PFSK-1 (cell line): ENCODE results near the gene DEPDC1B.

ENCODE experiments used
- FOXP2 ChIP-seq: optimal IDR thresholded peaks from 2 replicates; pipeline ENCODE3; 2011; ENCODE audit warnings: borderline replicate concordance, control low read depth, inconsistent platforms; ENCODE audit not compliant: insufficient read depth; ENCODE audit errors: extremely low read length, extremely low read depth
- POLR2AphosphoS5 ChIP-seq: IDR thresholded peaks from 2 replicates; pipeline ENCODE4 v1.6.1; 2012; ENCODE audit warnings: low read depth, mild to moderate bottlenecking, control low read depth, low read length, moderate library complexity
- SIN3A ChIP-seq: IDR thresholded peaks from 2 replicates; pipeline ENCODE4 v1.6.1; 2012; ENCODE audit warnings: mild to moderate bottlenecking, low read length, moderate library complexity, borderline replicate concordance; ENCODE audit not compliant: insufficient read depth
- TAF1 ChIP-seq: IDR thresholded peaks from 2 replicates; pipeline ENCODE4 v1.6.1; 2012; ENCODE audit warnings: low read length, control low read depth, borderline replicate concordance; ENCODE audit not compliant: insufficient read depth
- TF ChIP-seq, protein P1 (sequence below), 2 experiments: IDR thresholded peaks; 2 replicates each; pipeline versions ENCODE4 v1.6.1 to v1.8.0; 2011 to 2012; ENCODE audit warnings: low read depth in 2 of 2, low read length in 2 of 2, control low read depth in 1 of 2, inconsistent platforms in 1 of 2, mild to moderate bottlenecking in 1 of 2, moderate library complexity in 1 of 2; ENCODE audit not compliant: insufficient read depth in 1 of 2

The DEPDC1B gene

DNA sequence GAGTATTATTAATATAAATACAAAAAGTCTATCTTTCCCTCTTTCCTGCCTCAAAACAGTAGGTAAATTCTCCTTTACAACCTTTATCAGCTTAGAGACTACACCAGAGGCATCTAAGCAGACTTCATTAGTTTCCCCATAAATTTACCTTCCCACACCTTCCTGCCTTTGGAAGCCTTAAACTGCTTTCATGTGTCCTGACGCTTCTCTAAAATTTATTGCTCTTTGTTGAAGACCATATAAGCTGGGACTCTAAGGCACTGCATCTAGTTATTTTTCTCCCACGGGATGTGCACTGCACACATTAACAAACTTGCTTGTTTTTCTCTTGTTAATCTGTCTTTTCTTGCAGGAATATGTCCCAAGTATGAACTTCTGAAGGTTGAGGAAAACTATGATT, 51.8 kb downstream of the DEPDC1B start:
- TF ChIP-seq POLR2AphosphoS5: no peak
- TF ChIP-seq TAF1: no peak
- no peak for TF ChIP-seq FOXP2
- TF ChIP-seq, protein P1, sequence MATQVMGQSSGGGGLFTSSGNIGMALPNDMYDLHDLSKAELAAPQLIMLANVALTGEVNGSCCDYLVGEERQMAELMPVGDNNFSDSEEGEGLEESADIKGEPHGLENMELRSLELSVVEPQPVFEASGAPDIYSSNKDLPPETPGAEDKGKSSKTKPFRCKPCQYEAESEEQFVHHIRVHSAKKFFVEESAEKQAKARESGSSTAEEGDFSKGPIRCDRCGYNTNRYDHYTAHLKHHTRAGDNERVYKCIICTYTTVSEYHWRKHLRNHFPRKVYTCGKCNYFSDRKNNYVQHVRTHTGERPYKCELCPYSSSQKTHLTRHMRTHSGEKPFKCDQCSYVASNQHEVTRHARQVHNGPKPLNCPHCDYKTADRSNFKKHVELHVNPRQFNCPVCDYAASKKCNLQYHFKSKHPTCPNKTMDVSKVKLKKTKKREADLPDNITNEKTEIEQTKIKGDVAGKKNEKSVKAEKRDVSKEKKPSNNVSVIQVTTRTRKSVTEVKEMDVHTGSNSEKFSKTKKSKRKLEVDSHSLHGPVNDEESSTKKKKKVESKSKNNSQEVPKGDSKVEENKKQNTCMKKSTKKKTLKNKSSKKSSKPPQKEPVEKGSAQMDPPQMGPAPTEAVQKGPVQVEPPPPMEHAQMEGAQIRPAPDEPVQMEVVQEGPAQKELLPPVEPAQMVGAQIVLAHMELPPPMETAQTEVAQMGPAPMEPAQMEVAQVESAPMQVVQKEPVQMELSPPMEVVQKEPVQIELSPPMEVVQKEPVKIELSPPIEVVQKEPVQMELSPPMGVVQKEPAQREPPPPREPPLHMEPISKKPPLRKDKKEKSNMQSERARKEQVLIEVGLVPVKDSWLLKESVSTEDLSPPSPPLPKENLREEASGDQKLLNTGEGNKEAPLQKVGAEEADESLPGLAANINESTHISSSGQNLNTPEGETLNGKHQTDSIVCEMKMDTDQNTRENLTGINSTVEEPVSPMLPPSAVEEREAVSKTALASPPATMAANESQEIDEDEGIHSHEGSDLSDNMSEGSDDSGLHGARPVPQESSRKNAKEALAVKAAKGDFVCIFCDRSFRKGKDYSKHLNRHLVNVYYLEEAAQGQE (IDR thresholded peaks at IDR 0.05; ENCODE audit: insufficient read depth in 1 of 2, low read depth in 2 of 2, low read length in 2 of 2): no peak
- TF ChIP-seq SIN3A: no peak

DNA sequence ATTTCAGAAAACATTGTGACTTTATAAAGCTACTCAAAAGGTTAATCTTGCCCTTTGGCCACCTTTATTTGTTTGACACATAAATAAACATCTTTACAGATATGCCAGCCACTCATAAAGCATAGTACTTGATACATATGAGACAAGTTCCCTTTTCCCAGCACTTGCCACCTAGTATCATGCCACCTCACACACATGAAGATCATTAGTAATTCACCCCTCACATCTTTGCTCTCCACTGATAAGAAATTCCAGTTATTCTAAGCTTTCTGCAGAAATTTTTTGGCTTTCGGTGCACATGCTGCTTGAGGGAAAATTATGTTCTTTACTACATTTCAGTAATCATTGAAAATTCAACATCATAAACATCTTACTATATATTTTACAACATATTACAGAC, 59.1 kb downstream of the DEPDC1B start:
- TF ChIP-seq FOXP2 (no peak), TAF1 (no peak), POLR2AphosphoS5 (no peak), SIN3A (no peak)
- TF ChIP-seq, protein P1 (IDR thresholded peaks at IDR 0.05; ENCODE audit: insufficient read depth in 1 of 2, low read depth in 2 of 2, low read length in 2 of 2): no peak

DNA sequence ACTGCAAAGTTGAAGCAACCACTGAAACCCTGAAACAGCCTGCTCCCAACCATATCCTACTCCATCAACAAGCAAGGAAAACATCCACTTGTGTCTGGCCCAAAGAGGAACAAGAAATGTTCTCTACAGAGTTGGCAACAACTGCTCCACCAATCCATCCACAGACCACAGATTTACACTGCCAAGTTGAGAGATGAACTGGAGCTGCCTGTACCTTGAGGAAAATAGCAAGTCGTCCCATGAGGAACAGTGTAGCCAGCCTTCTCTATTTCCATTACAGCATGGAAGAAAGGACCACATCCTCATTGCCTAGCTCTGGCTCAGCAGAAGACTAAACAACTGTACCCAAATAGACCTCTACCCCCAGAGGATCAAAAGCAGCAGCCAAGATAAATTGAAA, 60.4 kb downstream of the DEPDC1B start:
- no peak for TF ChIP-seq POLR2AphosphoS5

DNA sequence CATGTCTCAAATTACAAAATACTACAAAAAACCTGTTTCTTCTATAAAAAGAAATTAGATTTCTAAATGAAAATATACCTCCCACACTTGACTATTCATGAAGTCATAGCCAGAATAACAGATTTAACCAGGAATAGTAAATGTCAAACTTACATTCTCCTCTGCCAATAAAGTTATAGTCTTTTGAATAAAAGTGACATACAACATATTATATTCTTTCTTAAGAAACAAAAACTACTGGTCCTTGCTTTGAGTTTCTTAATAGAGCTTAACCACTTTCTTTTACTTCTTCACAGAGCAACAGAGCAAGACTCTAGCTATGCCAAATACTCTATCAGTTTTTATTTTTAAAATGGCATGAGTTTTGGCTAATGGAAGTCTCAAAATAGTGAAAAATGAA, 61.7 kb downstream of the DEPDC1B start:
- TF ChIP-seq FOXP2 (no peak), POLR2AphosphoS5 (no peak), SIN3A (no peak)

DNA sequence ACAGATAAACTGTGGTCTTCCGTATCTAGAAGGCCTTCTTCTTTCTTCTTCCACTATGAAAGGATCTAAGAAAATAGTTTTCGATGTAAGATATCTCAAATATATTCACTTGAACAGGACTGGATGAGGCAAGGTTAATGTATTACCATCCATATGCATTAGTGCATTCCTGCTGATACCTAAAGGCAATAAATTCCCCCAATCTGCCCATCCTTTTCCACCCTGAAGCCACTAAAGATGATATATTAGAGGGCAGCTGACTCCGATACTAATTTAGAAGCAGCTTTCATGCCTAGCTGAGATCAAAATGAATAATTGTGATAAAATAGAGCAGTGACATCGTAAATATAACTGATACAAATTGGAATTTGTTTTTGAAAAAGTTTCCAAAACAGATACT, 63.3 kb downstream of the DEPDC1B start:
- TF ChIP-seq SIN3A: no peak
- no peak for TF ChIP-seq TAF1
- TF ChIP-seq, protein P1 (IDR thresholded peaks at IDR 0.05; ENCODE audit: insufficient read depth in 1 of 2, low read depth in 2 of 2, low read length in 2 of 2): no peak
- TF ChIP-seq FOXP2: no peak
- TF ChIP-seq POLR2AphosphoS5: no peak

DNA sequence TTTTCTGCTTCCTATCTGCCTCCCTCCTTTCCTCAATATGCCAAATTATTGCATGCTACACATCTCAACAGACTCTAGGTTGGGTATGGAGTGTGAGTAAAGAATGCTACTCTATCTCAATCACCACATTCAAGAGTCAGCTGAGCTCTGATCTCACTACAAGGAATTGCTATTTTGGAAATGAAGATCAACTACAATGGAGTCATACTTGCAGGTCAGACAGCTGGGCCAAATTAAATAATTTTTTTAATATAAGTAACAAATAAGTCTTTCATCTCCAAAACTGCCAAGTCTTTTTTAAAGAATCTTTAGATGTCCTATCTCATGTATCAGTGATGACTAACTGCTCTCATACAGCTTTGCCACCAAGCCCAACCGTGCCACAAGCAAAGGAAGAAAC, 64.0 kb downstream of the DEPDC1B start:
- TF ChIP-seq TAF1: no peak
- TF ChIP-seq, protein P1 (IDR thresholded peaks at IDR 0.05; ENCODE audit: insufficient read depth in 1 of 2, low read depth in 2 of 2, low read length in 2 of 2): no peak
- TF ChIP-seq POLR2AphosphoS5: no peak
- no peak for TF ChIP-seq SIN3A
- no peak for TF ChIP-seq FOXP2
